HepG2 (cell line): ENCODE measurements around the gene SNAI3. TPM values are rescaled to one million over a fixed set of nuclear protein-coding genes. Genes with fewer than 3 reads are reported as not detected.

Experiments used
- ATAC-seq: fragments of 200-7000 bp; cut with Tn5 transposase; 3 replicates; pipeline ENCODE4 v1.9.1; 2020; ENCODE audit warnings: mild to moderate bottlenecking, moderate library complexity
- BruUV-seq: library from RNA; stranded (reverse); fragments of 400-500 nt; replicated peaks from 2 replicates; lab custom pipeline; 2021; lab: Mats Ljungman, UMichigan
- CTCF ChIA-PET: fragments of 300-600 bp; formaldehyde crosslinking; extraction: SDS; loops from one replicate; lab custom pipeline; 2021; ENCODE audit warnings: low total read pairs, inconsistent platforms, low intra/inter-chr PET ratio; lab: Yijun Ruan, JAX
- POLR2A ChIA-PET: fragments of 350-600 bp; sonication (Branson Sonifier 250); formaldehyde crosslinking; loops from one replicate; lab custom pipeline; 2020; ENCODE audit warnings: antibody characterized with exemption, inconsistent platforms; lab: Yijun Ruan, JAX
- DNase-seq: peaks from one replicate; pipeline ENCODE4 v3.0.0-alpha.2; 2015; ENCODE audit warnings: low spot score
- FAIRE-seq: peaks from 3 replicates; lab custom pipeline; 2011; peaks lifted over from hg19 to GRCh38; lab: Jason Lieb, UNC
- H2AFZ ChIP-seq: one replicate; pipeline ENCODE4 v1.6.1; 2011; ENCODE audit warnings: low read length, inconsistent platforms
- H3K27ac ChIP-seq: fragments of 300-600 bp; 3 replicates; pipeline ENCODE4 v1.8.0; 2011; ENCODE audit warnings: mixed run types, mild to moderate bottlenecking, mixed read lengths, low read length, inconsistent platforms; ENCODE audit not compliant: insufficient read depth; ENCODE audit errors: extremely low read length
- H3K27me3 ChIP-seq, 2 experiments: fragments of 200-600 bp in 1 of 2; 2 replicates in 1 of 2; 3 replicates in 1 of 2; pipeline versions ENCODE4 v1.6.0 to v1.8.0; 2011; ENCODE audit warnings: low read length in 2 of 2, mild to moderate bottlenecking in 2 of 2, moderate library complexity in 2 of 2, inconsistent platforms in 1 of 2; ENCODE audit not compliant: insufficient read depth in 2 of 2, control insufficient read depth in 1 of 2
- H3K36me3 ChIP-seq, 2 experiments: fragments of 200-600 bp in 1 of 2; replicated peaks in 1 of 2; 2 replicates in 1 of 2; 3 replicates in 1 of 2; pipeline versions ENCODE4 v1.5.1 to v1.8.0; 2011; ENCODE audit warnings: low read length in 2 of 2, inconsistent platforms in 1 of 2; ENCODE audit not compliant: insufficient read depth in 2 of 2, control insufficient read depth in 1 of 2
- H3K4me1 ChIP-seq: 2 replicates; pipeline ENCODE4 v1.5.1; 2012; ENCODE audit warnings: low read length, inconsistent platforms; ENCODE audit not compliant: insufficient read depth
- H3K4me2 ChIP-seq: 2 replicates; pipeline ENCODE4 v1.6.0; 2011; ENCODE audit warnings: low read depth, low read length, inconsistent platforms
- H3K4me3 ChIP-seq, 3 experiments: fragments of 200-600 bp in 1 of 3; sonication (generic), shearing (Covaris generic) in 1 of 3; replicated peaks in 1 of 3; 2 replicates each; pipeline ENCODE4 v1.5.1; 2011 to 2016; ENCODE audit warnings: low read length in 3 of 3, inconsistent platforms in 2 of 3, low read depth in 2 of 3, mild to moderate bottlenecking in 2 of 3, control low read depth in 1 of 3, mixed read lengths in 1 of 3; ENCODE audit not compliant: insufficient read depth in 1 of 3
- H3K79me2 ChIP-seq: one replicate; pipeline ENCODE4 v1.6.1; 2011; ENCODE audit warnings: low read length, inconsistent platforms; ENCODE audit not compliant: insufficient read depth
- H3K9ac ChIP-seq: 2 replicates; pipeline ENCODE4 v1.6.0; 2011; ENCODE audit warnings: mild to moderate bottlenecking, low read depth, low read length, inconsistent platforms; ENCODE audit not compliant: insufficient read depth
- H3K9me3 ChIP-seq: 2 replicates; pipeline ENCODE4 v1.5.1; 2012; ENCODE audit warnings: mild to moderate bottlenecking, low read length
- H4K20me1 ChIP-seq: 2 replicates; pipeline ENCODE4 v1.6.0; 2011; ENCODE audit warnings: inconsistent platforms, mild to moderate bottlenecking, low read length, moderate library complexity; ENCODE audit not compliant: insufficient read depth
- CEBPG ChIP-seq: IDR thresholded peaks from 2 replicates; pipeline ENCODE4 v1.6.1; 2016
- EHMT2 ChIP-seq: fragments of 200-600 bp; sonication (generic); IDR thresholded peaks from 2 replicates; pipeline ENCODE4 v1.7.0; 2017; ENCODE audit warnings: antibody characterized with exemption, low read depth, low read length, borderline replicate concordance
- KDM2A ChIP-seq: sonication (generic); formaldehyde crosslinking; IDR thresholded peaks from 2 replicates; pipeline ENCODE4 v1.4.0; 2020; ENCODE audit warnings: low read depth, missing genetic modification reagents, borderline replicate concordance
- MEIS1 ChIP-seq: sonication (generic); formaldehyde crosslinking; IDR thresholded peaks from 2 replicates; pipeline ENCODE4 v1.9.0; 2021; ENCODE audit warnings: mild to moderate bottlenecking, missing genetic modification reagents, moderate library complexity, borderline replicate concordance
- PCBP2 ChIP-seq: fragments of 200-400 bp; formaldehyde crosslinking; optimal IDR thresholded peaks from 2 replicates; pipeline ENCODE3; 2018; ENCODE audit warnings: low read length, low read depth; ENCODE audit not compliant: poor library complexity, severe bottlenecking
- RBM22 ChIP-seq: fragments of 200-400 bp; formaldehyde crosslinking; optimal IDR thresholded peaks from 2 replicates; pipeline ENCODE3; 2017; ENCODE audit warnings: mild to moderate bottlenecking, low read length, moderate library complexity
- ZFP90 ChIP-seq: sonication (generic); formaldehyde crosslinking; IDR thresholded peaks from 2 replicates; pipeline ENCODE4 v1.8.0; 2022; ENCODE audit warnings: missing genetic modification reagents, mild to moderate bottlenecking, inconsistent platforms, borderline replicate concordance
- ZNF121 ChIP-seq: sonication (generic); formaldehyde crosslinking; IDR thresholded peaks from 2 replicates; pipeline ENCODE4 v1.5.0; 2020; ENCODE audit warnings: mild to moderate bottlenecking, missing genetic modification reagents
- ZNF749 ChIP-seq: sonication (generic); formaldehyde crosslinking; IDR thresholded peaks from 2 replicates; pipeline ENCODE4 v1.8.0; 2022; ENCODE audit warnings: mild to moderate bottlenecking, missing genetic modification reagents, moderate library complexity, borderline replicate concordance
- WGBS: methylation state at CpG from one replicate; pipeline ENCODE4 v1.1.6; 2017; ENCODE audit warnings: low lambda C conversion rate; 5-methylcytosine and 5-hydroxymethylcytosine counted together
- in situ Hi-C: cut with HindIII; loops from 2 replicates; pipeline ENCODE4 v1.10.0; 2017; ENCODE audit warnings: low pct_unique_long_range_greater_than_20kb; ENCODE audit not compliant: extremely low pct_ligation_motif_present
- intact Hi-C: fragments of 100-400 bp; cut with micrococcal nuclease; formaldehyde crosslinking; loops from one replicate; pipeline ENCODE4 v1.10.0; 2022; ENCODE audit not compliant: unreplicated experiment
- polyA plus RNA-seq, 8 experiments: library from polyadenylated mRNA; depleted of rRNA in 3 of 8; stranded (reverse) in 7 of 8; unstranded in 1 of 8; fragments of >200 nt; fragmentation: Illumina TruSeq in 4 of 8; extraction: Trizol in 4 of 8; gene quantifications; 2 replicates each; pipeline versions ENCODE4 v1.2.1 to v1.2.3, GENCODE V29; 2011 to 2016; ENCODE audit warnings: low read depth in 4 of 8, missing spikeins in 1 of 8, mixed read lengths in 1 of 8; ENCODE audit not compliant: insufficient read depth in 1 of 8
- total RNA-seq, 5 experiments: library from RNA; depleted of rRNA; stranded (reverse); fragments of >200 nt; fragmentation: Illumina TruSeq; extraction: Trizol; gene quantifications; 2 replicates each; pipeline ENCODE4 v1.2.3, GENCODE V29; 2016; ENCODE audit warnings: low read depth in 1 of 5
- TF ChIP-seq, protein P1 (sequence below): sonication (generic); formaldehyde crosslinking; conservative IDR thresholded peaks from 2 replicates; pipeline ENCODE4 v1.8.1; 2023; ENCODE audit warnings: missing genetic modification reagents
- TF ChIP-seq, protein P2 (sequence below): sonication (generic); formaldehyde crosslinking; IDR thresholded peaks from 2 replicates; pipeline ENCODE4 v1.5.0; 2020; ENCODE audit warnings: mild to moderate bottlenecking, missing genetic modification reagents

The SNAI3 gene
- total and polyA plus RNA-seq, 2 of the 13 experiments (the other 11 are each of a cell fraction or from before 2014, with no cell fraction given): 0.09 to 0.18 TPM

GRCh38 chr16:88688013-88688778 is 1.9 kb upstream of the SNAI3 start (continued):
- TF ChIP-seq, protein P1, sequence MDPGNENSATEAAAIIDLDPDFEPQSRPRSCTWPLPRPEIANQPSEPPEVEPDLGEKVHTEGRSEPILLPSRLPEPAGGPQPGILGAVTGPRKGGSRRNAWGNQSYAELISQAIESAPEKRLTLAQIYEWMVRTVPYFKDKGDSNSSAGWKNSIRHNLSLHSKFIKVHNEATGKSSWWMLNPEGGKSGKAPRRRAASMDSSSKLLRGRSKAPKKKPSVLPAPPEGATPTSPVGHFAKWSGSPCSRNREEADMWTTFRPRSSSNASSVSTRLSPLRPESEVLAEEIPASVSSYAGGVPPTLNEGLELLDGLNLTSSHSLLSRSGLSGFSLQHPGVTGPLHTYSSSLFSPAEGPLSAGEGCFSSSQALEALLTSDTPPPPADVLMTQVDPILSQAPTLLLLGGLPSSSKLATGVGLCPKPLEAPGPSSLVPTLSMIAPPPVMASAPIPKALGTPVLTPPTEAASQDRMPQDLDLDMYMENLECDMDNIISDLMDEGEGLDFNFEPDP: no peak
- TF ChIP-seq CEBPG (CRISPR knock-in tag) (no peak), ZFP90 (CRISPR knock-in tag) (no peak), MEIS1 (no peak), RBM22 (no peak)

DNA sequence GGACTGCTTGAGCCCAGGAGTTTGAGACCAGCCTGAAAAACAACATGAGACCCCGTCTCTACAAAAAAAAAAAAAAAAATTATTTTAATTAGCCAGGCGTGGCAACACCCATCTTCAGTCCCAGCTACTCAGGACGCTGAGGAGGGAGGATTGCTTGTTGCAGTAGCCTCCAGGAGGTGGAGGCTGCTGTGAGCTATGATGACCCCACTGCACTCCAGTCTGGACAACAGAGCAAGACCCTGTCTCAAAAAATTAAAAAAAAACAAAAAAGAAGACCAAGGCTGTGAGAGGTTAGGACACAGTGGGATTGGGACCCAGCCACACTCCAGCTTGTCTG is 1.3 kb upstream of the SNAI3 start:
- no peak for ATAC-seq
- no peak for DNase-seq
- H3K9me3 ChIP-seq: no peaks in the 10 kb centered on the region
- H3K36me3 ChIP-seq: no peaks in the 10 kb centered on the region
- no peak overlapping the region for H2AFZ ChIP-seq
- intact Hi-C loops (no loop called here), in situ Hi-C loops (no loop called here)
- WGBS: 27% methylated on average over 3 of the region's 3 CpGs
- H3K27ac ChIP-seq: no peak overlapping the region
- no peaks in the 10 kb centered on the region for H3K79me2 ChIP-seq
- H3K9ac ChIP-seq: no peak overlapping the region
- BruUV-seq: no TSS peak
- peaks cover 3% of the 10 kb centered on the region; the same call in 1 of the 2 replicates for H4K20me1 ChIP-seq
- H3K4me1 ChIP-seq: peaks cover 42% of the 10 kb centered on the region
- POLR2A ChIA-PET: interaction anchor here (0.7 to 2.6 kb wide), 7 partner anchors 13 to 106 kb away, joined by 3 to 11 read pairs (median 3); partner anchors contain the start of gene MVD
- peak overlapping the region in 1 of 3 experiments; percentile 76; a peak in 1 of 6 replicates for H3K4me3 ChIP-seq
- no peak for FAIRE-seq
- H3K27me3 ChIP-seq: peaks cover 29 to 83% of the 10 kb centered on the region in 2 experiments
- peak overlapping the region; percentile 91; the same call in 1 of the 2 replicates for H3K4me2 ChIP-seq
- CTCF ChIA-PET: no interaction called here
- TF ChIP-seq ZNF121 (CRISPR knock-in tag) (peak; percentile 87), PCBP2 (no peak), KDM2A (CRISPR knock-in tag) (peak; percentile 19; the same call in 1 of the 2 replicates), EHMT2 (no peak), ZNF749 (CRISPR knock-in tag) (no peak)
- TF ChIP-seq, protein P2, sequence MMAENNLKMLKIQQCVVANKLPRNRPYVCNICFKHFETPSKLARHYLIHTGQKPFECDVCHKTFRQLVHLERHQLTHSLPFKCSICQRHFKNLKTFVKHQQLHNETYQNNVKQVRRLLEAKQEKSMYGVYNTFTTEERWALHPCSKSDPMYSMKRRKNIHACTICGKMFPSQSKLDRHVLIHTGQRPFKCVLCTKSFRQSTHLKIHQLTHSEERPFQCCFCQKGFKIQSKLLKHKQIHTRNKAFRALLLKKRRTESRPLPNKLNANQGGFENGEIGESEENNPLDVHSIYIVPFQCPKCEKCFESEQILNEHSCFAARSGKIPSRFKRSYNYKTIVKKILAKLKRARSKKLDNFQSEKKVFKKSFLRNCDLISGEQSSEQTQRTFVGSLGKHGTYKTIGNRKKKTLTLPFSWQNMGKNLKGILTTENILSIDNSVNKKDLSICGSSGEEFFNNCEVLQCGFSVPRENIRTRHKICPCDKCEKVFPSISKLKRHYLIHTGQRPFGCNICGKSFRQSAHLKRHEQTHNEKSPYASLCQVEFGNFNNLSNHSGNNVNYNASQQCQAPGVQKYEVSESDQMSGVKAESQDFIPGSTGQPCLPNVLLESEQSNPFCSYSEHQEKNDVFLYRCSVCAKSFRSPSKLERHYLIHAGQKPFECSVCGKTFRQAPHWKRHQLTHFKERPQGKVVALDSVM (CRISPR knock-in tag): peak; percentile 71
- TF ChIP-seq, all 625 proteins: peak for 3
